ENCODE measurements around the gene MYBPC2.

The MYBPC2 gene

DNA sequence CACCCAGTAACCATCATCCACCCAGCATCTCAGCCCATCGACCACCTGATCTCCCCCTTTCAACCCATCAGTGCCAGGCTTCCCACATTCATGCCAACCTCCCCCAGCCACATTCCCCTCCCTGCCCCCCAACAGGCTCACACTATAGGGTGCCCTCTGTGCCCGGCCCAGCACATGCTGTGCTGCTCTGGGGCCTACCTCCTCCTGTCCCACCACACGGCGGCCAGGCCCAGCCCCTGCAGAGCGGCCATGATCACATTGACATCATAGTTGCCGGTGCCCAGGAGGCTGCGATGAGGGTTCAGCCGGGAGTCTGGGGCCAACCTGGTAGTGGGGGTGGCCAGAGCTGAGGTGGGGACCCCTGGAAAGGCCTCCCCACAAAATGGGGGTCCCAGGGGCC lies 74.7 kb downstream of the MYBPC2 start:
- TF ChIP-seq, protein P1, sequence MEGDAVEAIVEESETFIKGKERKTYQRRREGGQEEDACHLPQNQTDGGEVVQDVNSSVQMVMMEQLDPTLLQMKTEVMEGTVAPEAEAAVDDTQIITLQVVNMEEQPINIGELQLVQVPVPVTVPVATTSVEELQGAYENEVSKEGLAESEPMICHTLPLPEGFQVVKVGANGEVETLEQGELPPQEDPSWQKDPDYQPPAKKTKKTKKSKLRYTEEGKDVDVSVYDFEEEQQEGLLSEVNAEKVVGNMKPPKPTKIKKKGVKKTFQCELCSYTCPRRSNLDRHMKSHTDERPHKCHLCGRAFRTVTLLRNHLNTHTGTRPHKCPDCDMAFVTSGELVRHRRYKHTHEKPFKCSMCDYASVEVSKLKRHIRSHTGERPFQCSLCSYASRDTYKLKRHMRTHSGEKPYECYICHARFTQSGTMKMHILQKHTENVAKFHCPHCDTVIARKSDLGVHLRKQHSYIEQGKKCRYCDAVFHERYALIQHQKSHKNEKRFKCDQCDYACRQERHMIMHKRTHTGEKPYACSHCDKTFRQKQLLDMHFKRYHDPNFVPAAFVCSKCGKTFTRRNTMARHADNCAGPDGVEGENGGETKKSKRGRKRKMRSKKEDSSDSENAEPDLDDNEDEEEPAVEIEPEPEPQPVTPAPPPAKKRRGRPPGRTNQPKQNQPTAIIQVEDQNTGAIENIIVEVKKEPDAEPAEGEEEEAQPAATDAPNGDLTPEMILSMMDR (IDR thresholded peaks at IDR 0.05; ENCODE audit: borderline replicate concordance, control extremely low read depth, extremely low read depth, insufficient read depth, missing control alignments) = no peak
- no peak for DNase-seq (ENCODE audit: low spot score)
- in situ Hi-C loops (cut with MboI; ENCODE audit: low sequenced_read_pairs, unreplicated experiment) = no loop called here

GRCh38 chr19:50508843-50509190 lies 76.1 kb downstream of the MYBPC2 start:
- in situ Hi-C loops (cut with MboI; ENCODE audit: low sequenced_read_pairs, unreplicated experiment) = no loop called here
- TF ChIP-seq, protein P1 (IDR thresholded peaks at IDR 0.05; ENCODE audit: borderline replicate concordance, control extremely low read depth, extremely low read depth, insufficient read depth, missing control alignments) = no peak
- DNase-seq (ENCODE audit: low spot score) = no peak

GRCh38 chr19:50509366-50509765 lies 76.7 kb downstream of the MYBPC2 start:
- in situ Hi-C loops (cut with MboI; ENCODE audit: low sequenced_read_pairs, unreplicated experiment) = no loop called here
- DNase-seq (ENCODE audit: low spot score) = no peak
- TF ChIP-seq, protein P1 (IDR thresholded peaks at IDR 0.05; ENCODE audit: borderline replicate concordance, control extremely low read depth, extremely low read depth, insufficient read depth, missing control alignments) = no peak

DNA sequence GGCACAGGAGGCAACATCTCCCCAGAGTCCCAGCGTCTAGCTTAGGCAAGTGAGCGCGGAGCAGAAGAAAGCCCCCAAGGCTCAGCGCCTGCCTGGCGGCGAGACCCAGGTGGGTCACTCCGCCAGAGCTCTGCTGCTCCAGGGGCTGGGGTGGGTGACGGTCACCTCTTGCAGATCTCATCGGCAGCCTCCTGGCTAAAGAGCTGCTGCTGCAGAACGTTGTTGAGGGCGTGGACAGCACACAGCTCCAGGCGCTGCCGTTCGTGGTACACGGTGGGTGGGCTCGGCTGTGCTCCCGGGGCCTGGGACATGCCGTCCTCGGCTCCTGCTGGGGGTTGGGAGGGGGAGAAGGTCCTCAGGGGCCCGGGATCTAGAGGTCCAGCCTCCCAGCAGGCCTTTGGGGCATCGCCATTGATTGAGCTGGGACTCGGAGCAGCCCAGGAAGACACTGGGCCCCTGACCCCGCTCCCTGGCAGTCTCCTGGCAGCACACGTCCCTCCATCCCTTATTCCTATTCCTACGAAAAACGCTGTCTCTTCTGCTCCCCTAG lies 77.5 kb downstream of the MYBPC2 start:
- in situ Hi-C loops (cut with MboI; ENCODE audit: low sequenced_read_pairs, unreplicated experiment) = no loop called here
- DNase-seq (ENCODE audit: low spot score) = no peak
- TF ChIP-seq, protein P1 (IDR thresholded peaks at IDR 0.05; ENCODE audit: borderline replicate concordance, control extremely low read depth, extremely low read depth, insufficient read depth, missing control alignments) = no peak

DNA sequence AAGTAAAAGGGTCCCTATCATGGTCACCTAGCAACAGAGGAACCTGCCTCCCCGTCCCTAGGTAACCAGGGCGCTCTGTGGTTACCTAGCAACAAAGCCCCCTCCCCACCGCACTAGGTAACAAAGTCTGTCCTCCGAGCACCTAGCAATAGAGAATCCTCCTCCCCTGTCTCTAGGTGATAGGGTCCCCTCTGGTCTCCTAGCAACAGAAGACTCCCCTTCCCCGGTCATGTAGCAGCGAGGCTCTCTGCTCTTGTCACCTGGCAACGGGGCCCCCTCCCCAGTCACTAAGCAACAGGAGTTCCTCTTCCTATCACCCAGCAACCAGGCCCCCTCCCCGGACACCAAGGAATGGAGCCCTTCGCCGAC lies 78.0 kb downstream of the MYBPC2 start:
- TF ChIP-seq, protein P1 (IDR thresholded peaks at IDR 0.05; ENCODE audit: borderline replicate concordance, control extremely low read depth, extremely low read depth, insufficient read depth, missing control alignments) = no peak
- in situ Hi-C loops (cut with MboI; ENCODE audit: low sequenced_read_pairs, unreplicated experiment) = no loop called here
- DNase-seq (ENCODE audit: low spot score) = no peak

DNA sequence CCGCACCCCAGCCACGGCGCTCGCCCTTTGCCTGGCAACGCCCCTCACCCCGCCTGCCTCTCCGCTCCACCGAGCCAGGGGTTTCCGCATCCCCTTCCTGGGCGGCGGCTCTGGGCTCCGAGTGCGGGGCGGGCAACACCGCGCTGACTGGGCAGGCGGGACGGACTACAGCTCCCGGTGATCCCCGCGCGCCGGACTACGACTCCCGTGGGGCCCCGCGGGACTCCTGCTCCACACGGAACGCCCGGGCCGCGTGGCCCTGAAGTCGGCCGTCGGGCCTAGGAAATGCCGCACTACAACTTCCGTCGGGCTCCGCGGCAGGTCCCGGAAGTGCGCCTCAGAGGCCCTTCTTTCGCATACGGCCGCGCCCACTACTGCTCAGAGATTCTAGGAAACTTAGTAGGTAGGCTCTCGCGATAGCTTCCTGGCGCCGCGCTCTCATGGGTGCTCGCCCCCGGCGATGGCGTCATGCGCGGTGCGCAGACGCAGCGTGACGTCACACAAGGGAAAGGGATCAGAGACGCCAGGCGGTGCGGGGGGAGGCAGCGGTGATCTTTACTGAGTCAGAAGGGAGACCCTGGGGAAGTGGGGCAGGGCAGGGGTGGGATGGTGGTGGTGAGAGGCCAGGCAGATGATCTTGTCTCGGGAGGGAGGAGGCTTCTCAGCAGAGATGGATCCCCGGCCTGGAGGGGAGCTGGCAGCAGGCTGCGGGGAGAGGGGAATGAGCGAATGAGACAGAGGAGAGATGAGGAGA lies 78.6 kb downstream of the MYBPC2 start, which contains the start of gene JOSD2:
Gene JOSD2, minus strand, starts transcription at position 123 of the 754 bp plus-strand sequence. CDS start 760 bp downstream, outside the sequence.
- in situ Hi-C loops (cut with MboI; ENCODE audit: low sequenced_read_pairs, unreplicated experiment) = no loop called here

More for the DNA sequence above, 78.6 kb downstream of the MYBPC2 start, which contains the start of gene JOSD2:
- TF ChIP-seq, protein P1 (IDR thresholded peaks at IDR 0.05; ENCODE audit: borderline replicate concordance, control extremely low read depth, extremely low read depth, insufficient read depth, missing control alignments) = no peak
- peak; percentile 99 for DNase-seq (ENCODE audit: low spot score)

Measured in GM13976 (cell line).